SHP77 (cell line): ENCODE data around the gene ISCU.
"Not testable (repeated sequence)": the region's sequence is repeated elsewhere in the genome, so short reads cannot be mapped to it uniquely, and the experiment has no call there.

Source experiments
- DNase-seq, 2 experiments: peaks; one replicate each; lab custom pipeline; 2025; lab: John Stamatoyannopoulos, UW

The ISCU gene

GRCh38 chr12:108618079-108618952 lies 55.9 kb downstream of the ISCU start:
- DNase-seq = peak; percentile 73 to 79

GRCh38 chr12:108618953-108619274 lies 56.5 kb downstream of the ISCU start:
- DNase-seq = not testable (repeated sequence)
